ENCODE measurements around the gene KIF13A. TPM values are rescaled to one million over a fixed set of nuclear protein-coding genes. Genes with fewer than 3 reads are reported as not detected.

KIF13A gene
- total RNA-seq, 1 donor from 2014 or later, result 54.4 TPM

DNA sequence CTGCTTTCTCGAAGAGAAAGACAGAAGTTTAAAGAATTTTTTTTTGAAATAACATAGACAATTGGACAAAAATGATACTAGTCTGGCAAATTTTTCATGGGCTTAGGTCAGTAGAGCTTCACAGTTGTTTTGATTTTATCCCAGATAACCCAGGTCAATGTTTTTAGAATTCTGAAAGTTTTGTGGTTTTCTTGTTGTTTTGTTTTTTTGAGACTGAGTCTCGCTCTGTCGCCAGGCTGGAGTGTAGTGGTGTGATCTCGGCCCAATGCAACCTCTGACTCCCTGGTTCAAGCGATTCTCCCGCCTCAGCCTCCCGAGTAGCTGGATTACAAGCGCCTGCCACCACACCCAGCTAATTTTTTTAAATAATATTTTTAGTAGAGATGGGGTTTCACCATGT is 22.8 kb downstream of the KIF13A start:
- Mint-ChIP-seq H3K36me3 (peaks cover 4% of the 10 kb centered on the region), H3K4me3 (no peak overlapping the region), H3K27me3 (ENCODE audit: low read depth) (no peaks in the 10 kb centered on the region), H3K9me3 (no peaks in the 10 kb centered on the region), H3K4me1 (peaks cover 33% of the 10 kb centered on the region), H3K27ac (peak overlapping the region; percentile 56)
- DNase-seq (ENCODE audit: low spot score in 2 of 2, unreplicated experiment in 2 of 2), result no peak
- TF ChIP-seq, protein P1, sequence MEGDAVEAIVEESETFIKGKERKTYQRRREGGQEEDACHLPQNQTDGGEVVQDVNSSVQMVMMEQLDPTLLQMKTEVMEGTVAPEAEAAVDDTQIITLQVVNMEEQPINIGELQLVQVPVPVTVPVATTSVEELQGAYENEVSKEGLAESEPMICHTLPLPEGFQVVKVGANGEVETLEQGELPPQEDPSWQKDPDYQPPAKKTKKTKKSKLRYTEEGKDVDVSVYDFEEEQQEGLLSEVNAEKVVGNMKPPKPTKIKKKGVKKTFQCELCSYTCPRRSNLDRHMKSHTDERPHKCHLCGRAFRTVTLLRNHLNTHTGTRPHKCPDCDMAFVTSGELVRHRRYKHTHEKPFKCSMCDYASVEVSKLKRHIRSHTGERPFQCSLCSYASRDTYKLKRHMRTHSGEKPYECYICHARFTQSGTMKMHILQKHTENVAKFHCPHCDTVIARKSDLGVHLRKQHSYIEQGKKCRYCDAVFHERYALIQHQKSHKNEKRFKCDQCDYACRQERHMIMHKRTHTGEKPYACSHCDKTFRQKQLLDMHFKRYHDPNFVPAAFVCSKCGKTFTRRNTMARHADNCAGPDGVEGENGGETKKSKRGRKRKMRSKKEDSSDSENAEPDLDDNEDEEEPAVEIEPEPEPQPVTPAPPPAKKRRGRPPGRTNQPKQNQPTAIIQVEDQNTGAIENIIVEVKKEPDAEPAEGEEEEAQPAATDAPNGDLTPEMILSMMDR (IDR thresholded peaks at IDR 0.05; ENCODE audit: unreplicated experiment), result no peak

DNA sequence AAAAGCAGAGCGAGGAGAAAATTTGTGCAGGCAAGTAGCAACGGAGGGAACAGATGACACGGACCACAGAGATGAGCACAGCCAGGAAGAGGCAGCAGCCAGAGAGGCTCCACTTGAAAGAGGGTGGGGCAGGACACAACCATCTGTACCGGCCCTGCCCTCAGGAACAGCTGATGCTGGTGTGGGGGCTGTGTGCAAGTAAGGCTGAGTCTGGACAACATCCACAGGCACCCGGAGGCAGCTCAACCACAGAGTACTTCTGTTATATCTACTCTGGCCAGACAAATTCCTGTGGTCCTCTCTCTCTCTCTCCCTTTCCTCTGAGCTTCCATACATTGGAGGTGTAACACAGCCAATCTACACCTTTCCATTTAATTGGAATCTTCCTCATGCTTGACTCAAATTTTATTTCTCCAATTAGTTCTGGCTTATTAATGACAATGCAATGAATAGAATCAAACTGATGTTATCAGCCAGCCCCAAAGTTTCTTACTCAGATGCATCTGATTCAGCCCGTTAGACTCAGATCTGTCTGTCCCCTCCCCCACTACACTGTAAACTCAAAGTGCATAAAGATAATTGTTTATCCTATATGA is 24.9 kb downstream of the KIF13A start:
- Mint-ChIP-seq H3K27me3 (ENCODE audit: low read depth) (no peaks in the 10 kb centered on the region), H3K36me3 (peaks cover 9% of the 10 kb centered on the region), H3K4me1 (peaks cover 35% of the 10 kb centered on the region), H3K9me3 (no peaks in the 10 kb centered on the region), H3K27ac (peak overlapping the region; percentile 15), H3K4me3 (no peak overlapping the region)
- TF ChIP-seq, protein P1 (IDR thresholded peaks at IDR 0.05; ENCODE audit: unreplicated experiment), result no peak
- DNase-seq (ENCODE audit: low spot score in 2 of 2, unreplicated experiment in 2 of 2), result peak in 1 of 2 experiments; percentile 31

DNA sequence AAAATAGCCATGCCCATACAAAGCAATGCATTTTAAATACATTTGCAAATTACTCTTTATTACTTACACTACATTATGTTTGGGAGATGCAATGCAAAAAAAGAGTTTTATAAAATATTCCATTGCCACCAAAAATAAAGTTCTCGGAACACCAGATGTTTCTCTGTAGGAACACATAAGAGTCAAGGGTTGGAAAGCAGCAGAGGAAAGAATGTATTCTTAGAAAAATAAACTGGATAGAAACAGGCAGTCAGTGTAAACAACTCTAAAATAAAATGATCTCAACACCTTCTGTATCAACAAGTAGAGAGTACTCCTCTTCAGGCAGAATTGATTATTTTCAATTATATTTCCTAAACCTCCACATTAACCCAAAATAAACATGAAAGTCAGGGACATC is 28.1 kb downstream of the KIF13A start:
- peaks cover 9% of the 10 kb centered on the region for H3K36me3 Mint-ChIP-seq
- no peaks in the 10 kb centered on the region for H3K9me3 Mint-ChIP-seq
- TF ChIP-seq, protein P1 (IDR thresholded peaks at IDR 0.05; ENCODE audit: unreplicated experiment), result no peak
- DNase-seq (ENCODE audit: low spot score in 2 of 2, unreplicated experiment in 2 of 2), result no peak
- H3K27ac Mint-ChIP-seq, result no peak overlapping the region
- H3K4me1 Mint-ChIP-seq, result peaks cover 18% of the 10 kb centered on the region
- H3K4me3 Mint-ChIP-seq, result no peak overlapping the region
- no peaks in the 10 kb centered on the region for H3K27me3 Mint-ChIP-seq (ENCODE audit: low read depth)

DNA sequence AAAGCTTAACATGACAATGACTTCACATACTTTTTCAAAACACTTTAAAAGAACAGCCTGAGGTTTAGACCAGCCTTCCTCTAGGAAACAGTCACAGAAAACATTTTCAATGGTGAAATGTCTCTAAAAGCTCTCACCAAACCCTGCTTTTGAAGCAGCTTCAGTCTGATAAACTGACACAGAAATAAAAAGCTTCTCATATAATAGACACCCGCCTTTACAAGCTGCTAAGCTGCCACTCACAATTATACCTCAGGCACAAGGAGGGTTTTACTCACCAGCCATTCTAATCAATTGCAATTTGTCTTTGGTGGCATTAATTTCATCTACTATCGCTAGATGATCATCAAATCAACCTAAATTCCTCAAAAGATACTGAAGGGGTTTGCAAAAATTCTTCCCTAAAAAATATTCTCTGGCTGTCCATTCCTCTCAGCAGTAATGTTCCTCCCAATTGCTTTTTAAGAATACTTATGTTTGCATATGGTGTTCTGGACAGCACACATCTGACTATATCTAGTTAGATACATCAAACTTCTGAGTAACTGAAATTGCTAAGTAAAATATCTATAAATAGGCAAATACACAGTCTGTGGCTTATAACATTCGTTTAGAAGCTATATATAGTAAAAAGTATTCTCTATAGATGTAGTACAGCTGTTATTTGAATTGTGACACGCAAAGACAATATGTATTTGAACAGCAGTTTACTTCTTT is 29.4 kb downstream of the KIF13A start:
- Mint-ChIP-seq H3K36me3 (peaks cover 9% of the 10 kb centered on the region), H3K9me3 (no peaks in the 10 kb centered on the region), H3K4me1 (peaks cover 18% of the 10 kb centered on the region), H3K27ac (no peak overlapping the region), H3K4me3 (no peak overlapping the region), H3K27me3 (ENCODE audit: low read depth) (no peaks in the 10 kb centered on the region)
- DNase-seq (ENCODE audit: low spot score in 2 of 2, unreplicated experiment in 2 of 2), result no peak
- TF ChIP-seq, protein P1 (IDR thresholded peaks at IDR 0.05; ENCODE audit: unreplicated experiment), result no peak

DNA sequence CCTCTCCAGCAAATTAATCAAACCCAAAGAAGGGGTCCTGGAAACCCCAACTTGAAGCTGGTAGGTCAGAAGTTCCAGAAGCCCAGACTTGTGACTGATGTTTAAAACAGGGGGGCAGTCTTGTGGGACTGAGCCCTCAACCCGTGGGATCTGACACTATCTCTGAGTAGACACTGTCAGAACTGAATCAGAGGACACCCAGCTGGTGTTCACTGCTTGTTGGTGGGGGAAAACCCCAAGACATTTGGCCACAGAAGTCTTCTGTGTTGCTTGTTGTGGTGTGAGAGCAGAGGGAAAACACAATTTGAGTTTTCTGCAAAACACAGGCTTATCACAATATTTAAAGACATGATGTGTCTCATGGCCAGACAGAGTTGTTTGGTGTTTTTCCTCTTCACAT is 29.9 kb downstream of the KIF13A start:
- DNase-seq (ENCODE audit: low spot score in 2 of 2, unreplicated experiment in 2 of 2), result no peak
- peak overlapping the region; percentile 33 for H3K27ac Mint-ChIP-seq
- H3K36me3 Mint-ChIP-seq, result peaks cover 9% of the 10 kb centered on the region

More for the DNA sequence above, 29.9 kb downstream of the KIF13A start:
- Mint-ChIP-seq H3K4me3 (no peak overlapping the region), H3K27me3 (ENCODE audit: low read depth) (no peaks in the 10 kb centered on the region), H3K4me1 (peaks cover 14% of the 10 kb centered on the region), H3K9me3 (no peaks in the 10 kb centered on the region)
- TF ChIP-seq, protein P1 (IDR thresholded peaks at IDR 0.05; ENCODE audit: unreplicated experiment), result no peak

All from mesothelial cell of epicardium (in vitro differentiated cells).